ENCODE results near the gene PUSL1.

PUSL1 gene

DNA sequence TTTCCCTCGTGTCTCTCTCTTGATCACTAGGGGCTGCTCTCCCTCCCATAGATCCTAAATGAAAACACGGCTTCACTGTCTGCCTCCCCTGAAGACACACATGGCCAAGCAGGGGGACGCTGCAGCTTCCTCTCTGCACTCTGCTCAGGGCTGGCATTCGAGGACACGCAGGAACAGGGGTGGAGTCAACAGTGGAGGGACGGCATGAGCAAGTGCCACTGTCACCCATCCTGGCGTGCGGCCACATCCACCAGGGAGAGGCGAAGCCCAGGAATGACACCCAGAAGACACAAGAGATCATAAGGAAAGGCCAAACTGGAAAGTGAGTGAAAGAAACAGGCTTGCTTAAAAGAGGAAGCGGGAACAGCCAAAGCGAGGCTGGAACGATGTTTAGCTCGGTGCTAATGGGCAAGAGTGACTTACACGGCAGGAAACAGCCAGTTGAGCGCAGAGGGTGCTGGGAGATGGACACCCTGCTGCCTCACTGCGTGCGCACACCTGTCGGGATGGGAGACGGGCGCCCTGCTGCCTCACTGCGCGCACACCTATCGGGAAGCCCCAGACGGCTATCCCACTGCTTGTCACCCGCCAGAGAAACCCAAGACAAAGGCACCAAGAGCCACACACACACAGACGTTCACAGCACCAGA is 48.3 kb upstream of the PUSL1 start:
- Histone ChIP-seq H3K27me3 (ENCODE audit: insufficient read depth, poor library complexity, severe bottlenecking) (no peaks in the 10 kb centered on the region), H3K4me3 (replicated peaks; ENCODE audit: insufficient read depth, low read length) (no peak overlapping the region), H3K27ac (replicated peaks) (peak overlapping the region; percentile 73)
- peak; percentile 70 to 87 for DNase-seq (ENCODE audit: low read depth in 1 of 2, low spot score in 1 of 2)
- TF ChIP-seq, protein P1, sequence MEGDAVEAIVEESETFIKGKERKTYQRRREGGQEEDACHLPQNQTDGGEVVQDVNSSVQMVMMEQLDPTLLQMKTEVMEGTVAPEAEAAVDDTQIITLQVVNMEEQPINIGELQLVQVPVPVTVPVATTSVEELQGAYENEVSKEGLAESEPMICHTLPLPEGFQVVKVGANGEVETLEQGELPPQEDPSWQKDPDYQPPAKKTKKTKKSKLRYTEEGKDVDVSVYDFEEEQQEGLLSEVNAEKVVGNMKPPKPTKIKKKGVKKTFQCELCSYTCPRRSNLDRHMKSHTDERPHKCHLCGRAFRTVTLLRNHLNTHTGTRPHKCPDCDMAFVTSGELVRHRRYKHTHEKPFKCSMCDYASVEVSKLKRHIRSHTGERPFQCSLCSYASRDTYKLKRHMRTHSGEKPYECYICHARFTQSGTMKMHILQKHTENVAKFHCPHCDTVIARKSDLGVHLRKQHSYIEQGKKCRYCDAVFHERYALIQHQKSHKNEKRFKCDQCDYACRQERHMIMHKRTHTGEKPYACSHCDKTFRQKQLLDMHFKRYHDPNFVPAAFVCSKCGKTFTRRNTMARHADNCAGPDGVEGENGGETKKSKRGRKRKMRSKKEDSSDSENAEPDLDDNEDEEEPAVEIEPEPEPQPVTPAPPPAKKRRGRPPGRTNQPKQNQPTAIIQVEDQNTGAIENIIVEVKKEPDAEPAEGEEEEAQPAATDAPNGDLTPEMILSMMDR (IDR thresholded peaks at IDR 0.05; ENCODE audit: insufficient read depth, low read length): no peak
- peak; percentile 95 for TF ChIP-seq SPI1 (IDR thresholded peaks at IDR 0.05; ENCODE audit: borderline replicate concordance, low read depth)

DNA sequence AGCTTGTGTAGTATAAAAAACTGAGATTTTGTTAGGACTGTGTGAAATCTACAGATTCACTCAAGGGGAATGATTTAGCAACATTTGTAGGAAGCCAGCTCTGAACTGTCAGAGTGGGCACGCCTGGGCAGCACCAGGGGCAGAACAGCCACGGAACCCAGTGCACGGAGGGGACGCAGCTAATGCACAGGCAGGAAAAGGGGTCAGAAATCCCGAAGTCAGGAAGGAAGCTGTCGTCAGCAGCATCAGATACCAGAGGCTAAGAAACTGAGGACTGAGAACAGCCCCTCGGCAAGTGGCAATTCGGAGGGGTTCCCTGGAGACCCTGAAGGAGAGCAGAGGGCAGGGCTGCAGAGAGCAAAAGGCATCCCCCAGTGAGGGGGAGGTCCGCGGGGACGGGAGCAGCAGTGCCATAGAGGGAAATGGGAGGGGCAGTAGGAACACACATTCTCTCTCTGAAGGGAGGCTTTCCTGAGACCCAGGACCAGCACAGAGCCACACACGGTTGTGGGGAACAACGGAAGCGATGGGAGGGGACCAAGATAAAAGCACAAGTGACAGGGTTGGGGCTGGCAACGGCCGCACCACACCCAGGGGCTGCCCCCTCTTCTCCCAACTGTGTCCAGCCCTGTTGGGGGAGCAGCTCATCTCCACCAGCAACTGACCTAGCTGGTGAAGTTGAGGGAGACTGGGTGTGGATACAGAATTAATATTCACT is 47.4 kb upstream of the PUSL1 start:
- H3K4me3 ChIP-seq (replicated peaks; ENCODE audit: insufficient read depth, low read length): no peak overlapping the region
- TF ChIP-seq SPI1 (IDR thresholded peaks at IDR 0.05; ENCODE audit: borderline replicate concordance, low read depth) (no peak), GABPA (IDR thresholded peaks at IDR 0.05; ENCODE audit: low read depth) (no peak)
- TF ChIP-seq, protein P2, sequence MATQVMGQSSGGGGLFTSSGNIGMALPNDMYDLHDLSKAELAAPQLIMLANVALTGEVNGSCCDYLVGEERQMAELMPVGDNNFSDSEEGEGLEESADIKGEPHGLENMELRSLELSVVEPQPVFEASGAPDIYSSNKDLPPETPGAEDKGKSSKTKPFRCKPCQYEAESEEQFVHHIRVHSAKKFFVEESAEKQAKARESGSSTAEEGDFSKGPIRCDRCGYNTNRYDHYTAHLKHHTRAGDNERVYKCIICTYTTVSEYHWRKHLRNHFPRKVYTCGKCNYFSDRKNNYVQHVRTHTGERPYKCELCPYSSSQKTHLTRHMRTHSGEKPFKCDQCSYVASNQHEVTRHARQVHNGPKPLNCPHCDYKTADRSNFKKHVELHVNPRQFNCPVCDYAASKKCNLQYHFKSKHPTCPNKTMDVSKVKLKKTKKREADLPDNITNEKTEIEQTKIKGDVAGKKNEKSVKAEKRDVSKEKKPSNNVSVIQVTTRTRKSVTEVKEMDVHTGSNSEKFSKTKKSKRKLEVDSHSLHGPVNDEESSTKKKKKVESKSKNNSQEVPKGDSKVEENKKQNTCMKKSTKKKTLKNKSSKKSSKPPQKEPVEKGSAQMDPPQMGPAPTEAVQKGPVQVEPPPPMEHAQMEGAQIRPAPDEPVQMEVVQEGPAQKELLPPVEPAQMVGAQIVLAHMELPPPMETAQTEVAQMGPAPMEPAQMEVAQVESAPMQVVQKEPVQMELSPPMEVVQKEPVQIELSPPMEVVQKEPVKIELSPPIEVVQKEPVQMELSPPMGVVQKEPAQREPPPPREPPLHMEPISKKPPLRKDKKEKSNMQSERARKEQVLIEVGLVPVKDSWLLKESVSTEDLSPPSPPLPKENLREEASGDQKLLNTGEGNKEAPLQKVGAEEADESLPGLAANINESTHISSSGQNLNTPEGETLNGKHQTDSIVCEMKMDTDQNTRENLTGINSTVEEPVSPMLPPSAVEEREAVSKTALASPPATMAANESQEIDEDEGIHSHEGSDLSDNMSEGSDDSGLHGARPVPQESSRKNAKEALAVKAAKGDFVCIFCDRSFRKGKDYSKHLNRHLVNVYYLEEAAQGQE (IDR thresholded peaks at IDR 0.05; ENCODE audit: insufficient replicate concordance, low read depth): no peak
- H3K27ac ChIP-seq (replicated peaks): peak overlapping the region; percentile 73
- H3K27me3 ChIP-seq (ENCODE audit: insufficient read depth, poor library complexity, severe bottlenecking): no peaks in the 10 kb centered on the region
- DNase-seq (ENCODE audit: low read depth in 1 of 2, low spot score in 1 of 2): peak in 1 of 2 experiments; percentile 26

DNA sequence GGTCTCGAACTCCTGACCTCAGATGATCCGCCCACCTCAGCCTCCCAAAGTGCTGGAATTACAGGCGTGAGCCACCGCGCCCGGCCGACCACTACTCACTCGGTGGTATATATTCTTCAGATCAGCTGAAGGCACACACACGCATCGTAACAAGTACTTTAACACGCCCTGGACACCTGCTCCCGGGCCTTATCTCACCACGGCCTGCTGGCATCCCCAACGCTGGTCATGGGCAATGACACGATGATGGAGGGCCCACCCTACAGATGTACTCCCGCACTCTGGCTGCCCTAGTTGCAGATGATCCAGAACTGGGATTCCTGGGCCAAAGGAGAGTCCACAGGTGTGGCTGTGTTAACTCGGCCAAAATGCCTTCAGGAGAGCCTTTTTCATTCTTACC is 46.3 kb upstream of the PUSL1 start:
- no peak overlapping the region for H3K27ac ChIP-seq (replicated peaks)
- no peaks in the 10 kb centered on the region for H3K27me3 ChIP-seq (ENCODE audit: insufficient read depth, poor library complexity, severe bottlenecking)
- TF ChIP-seq, protein P1 (IDR thresholded peaks at IDR 0.05; ENCODE audit: insufficient read depth, low read length): no peak
- TF ChIP-seq GABPA (IDR thresholded peaks at IDR 0.05; ENCODE audit: low read depth): no peak
- TF ChIP-seq, protein P2 (IDR thresholded peaks at IDR 0.05; ENCODE audit: insufficient replicate concordance, low read depth): no peak
- no peak for TF ChIP-seq SPI1 (IDR thresholded peaks at IDR 0.05; ENCODE audit: borderline replicate concordance, low read depth)
- TF ChIP-seq POLR2AphosphoS5 (IDR thresholded peaks at IDR 0.05; ENCODE audit: low read depth): no peak
- no peak overlapping the region for H3K4me3 ChIP-seq (replicated peaks; ENCODE audit: insufficient read depth, low read length)
- no peak for DNase-seq (ENCODE audit: low read depth in 1 of 2, low spot score in 1 of 2)

DNA sequence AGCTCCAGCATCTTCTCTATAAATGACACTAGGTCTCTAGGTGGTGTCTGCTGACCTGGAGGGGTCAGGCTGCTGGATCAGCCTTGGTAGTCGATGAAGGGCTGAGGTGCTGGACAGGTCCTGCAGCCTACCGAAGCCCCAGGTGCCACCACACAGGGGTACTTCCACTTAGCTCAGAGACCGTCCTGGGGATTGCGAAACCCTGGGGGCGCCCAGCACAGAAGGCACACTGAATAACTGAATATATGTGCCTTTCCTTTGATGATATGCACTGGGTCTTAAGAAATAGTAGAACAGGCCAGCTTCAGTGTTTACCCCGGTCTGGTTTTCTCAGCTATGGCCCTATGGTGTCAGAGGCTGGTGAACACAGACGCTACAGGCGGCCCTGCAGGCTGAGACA is 45.6 kb upstream of the PUSL1 start:
- TF ChIP-seq POLR2AphosphoS5 (IDR thresholded peaks at IDR 0.05; ENCODE audit: low read depth): no peak
- TF ChIP-seq GABPA (IDR thresholded peaks at IDR 0.05; ENCODE audit: low read depth): no peak
- TF ChIP-seq, protein P1 (IDR thresholded peaks at IDR 0.05; ENCODE audit: insufficient read depth, low read length): no peak
- no peak for TF ChIP-seq SPI1 (IDR thresholded peaks at IDR 0.05; ENCODE audit: borderline replicate concordance, low read depth)
- TF ChIP-seq, protein P2 (IDR thresholded peaks at IDR 0.05; ENCODE audit: insufficient replicate concordance, low read depth): no peak
- no peak for DNase-seq (ENCODE audit: low read depth in 1 of 2, low spot score in 1 of 2)
- no peak overlapping the region for H3K27ac ChIP-seq (replicated peaks)
- H3K4me3 ChIP-seq (replicated peaks; ENCODE audit: insufficient read depth, low read length): no peak overlapping the region
- H3K27me3 ChIP-seq (ENCODE audit: insufficient read depth, poor library complexity, severe bottlenecking): no peaks in the 10 kb centered on the region
